B cell (primary cell): Measurements from ENCODE around the gene MAPT. TPM values are rescaled to one million over a fixed set of nuclear protein-coding genes. Genes with fewer than 3 reads are reported as not detected.

Source experiments
- ATAC-seq: fragments of 200-7000 bp; cut with Tn5 transposase; one replicate; pipeline ENCODE4 v1.10.0; 2021; ENCODE audit warnings: low read depth, mild to moderate bottlenecking, moderate number of reproducible peaks, moderate library complexity
- CTCF ChIA-PET: fragments of 350-600 bp; sonication (Branson Sonifier 250); formaldehyde crosslinking; loops from one replicate; lab custom pipeline; 2021; ENCODE audit warnings: antibody characterized with exemption, inconsistent platforms; lab: Charles Lee
- POLR2A ChIA-PET: fragments of 350-600 bp; sonication (Branson Sonifier 250); formaldehyde crosslinking; loops from one replicate; lab custom pipeline; 2021; ENCODE audit warnings: antibody characterized with exemption; lab: Charles Lee
- DNase-seq: peaks from one replicate; pipeline ENCODE4 v3.0.0; 2013
- H2AFZ ChIP-seq: 2 replicates; pipeline ENCODE4 v1.6.1; 2012; ENCODE audit warnings: mild to moderate bottlenecking, low read depth, low read length; ENCODE audit not compliant: insufficient read depth, poor library complexity, severe bottlenecking
- H3K27ac ChIP-seq, 2 donors: 1 replicate in 1 of 2; 2 replicates in 1 of 2; pipeline ENCODE4 v1.5.1; 2012 to 2013; ENCODE audit warnings: low read length in 2 of 2, mild to moderate bottlenecking in 2 of 2, moderate library complexity in 1 of 2
- H3K27me3 ChIP-seq, 4 experiments: fragments of 200-600 bp in 1 of 4; sonication (generic) in 1 of 4; replicated peaks in 1 of 4; 1 replicate in 2 of 4; 2 replicates in 2 of 4; pipeline versions ENCODE4 v1.6.1 to v1.7.0; 2013 to 2016; ENCODE audit warnings: low read length in 3 of 4, mild to moderate bottlenecking in 2 of 4, mixed read lengths in 1 of 4, moderate library complexity in 1 of 4; ENCODE audit not compliant: insufficient read depth in 4 of 4, control insufficient read depth in 3 of 4; ENCODE audit errors: control extremely low read depth in 1 of 4
- H3K36me3 ChIP-seq, 2 experiments: replicated peaks in 1 of 2; 1 replicate in 1 of 2; 2 replicates in 1 of 2; pipeline versions ENCODE4 v1.6.1 to v1.7.1; 2013; ENCODE audit warnings: low read length in 1 of 2; ENCODE audit not compliant: insufficient read depth in 2 of 2, control insufficient read depth in 1 of 2; ENCODE audit errors: control extremely low read depth in 1 of 2, extremely low read depth in 1 of 2
- H3K4me1 ChIP-seq, 2 donors: fragments of 200-600 bp in 1 of 2; sonication (generic) in 1 of 2; 1 replicate in 1 of 2; 2 replicates in 1 of 2; pipeline versions ENCODE4 v1.5.1 to v1.6.1; 2013 to 2017; ENCODE audit warnings: low read length in 2 of 2; ENCODE audit not compliant: control insufficient read depth in 2 of 2, insufficient read depth in 2 of 2
- H3K4me2 ChIP-seq: replicated peaks from 2 replicates; pipeline ENCODE3; 2012; ENCODE audit warnings: mild to moderate bottlenecking, low read depth, low read length; ENCODE audit not compliant: poor library complexity, severe bottlenecking
- H3K4me3 ChIP-seq, 5 experiments: fragments of 200-600 bp in 1 of 5; sonication (generic) in 1 of 5; 1 replicate in 3 of 5; 2 replicates in 2 of 5; pipeline versions ENCODE4 v1.5.1 to v1.7.0; 2011 to 2016; ENCODE audit warnings: low read length in 4 of 5, mild to moderate bottlenecking in 4 of 5, low read depth in 2 of 5, control low read depth in 1 of 5, moderate library complexity in 1 of 5; ENCODE audit not compliant: insufficient read depth in 1 of 5; ENCODE audit errors: control extremely low read depth in 1 of 5, extremely low read depth in 1 of 5
- H3K79me2 ChIP-seq: fragments of 200-600 bp; sonication (generic); one replicate; pipeline ENCODE4 v1.6.0; 2016; ENCODE audit warnings: low read length; ENCODE audit not compliant: control insufficient read depth, insufficient read depth
- H3K9ac ChIP-seq: fragments of 200-600 bp; sonication (generic); 2 replicates; pipeline ENCODE4 v1.6.1; 2017; ENCODE audit warnings: mild to moderate bottlenecking, low read length, moderate library complexity
- H3K9me3 ChIP-seq, 3 donors: one replicate each; pipeline versions ENCODE4 v1.6.1 to v1.7.1; 2013; ENCODE audit warnings: low read length in 2 of 3; ENCODE audit not compliant: control insufficient read depth in 2 of 3, insufficient read depth in 1 of 3; ENCODE audit errors: control extremely low read depth in 1 of 3
- H4K20me1 ChIP-seq: 2 replicates; pipeline ENCODE4 v1.6.0; 2012; ENCODE audit warnings: mild to moderate bottlenecking, low read length; ENCODE audit not compliant: insufficient read depth, control insufficient read depth, poor library complexity, severe bottlenecking
- H3K27ac Mint-ChIP-seq: one replicate; pipeline ENCODE4 v1.8.0; 2021; ENCODE audit warnings: mixed read lengths
- H3K27me3 Mint-ChIP-seq: one replicate; pipeline ENCODE4 v1.8.0; 2021; ENCODE audit warnings: mixed read lengths
- H3K4me1 Mint-ChIP-seq: one replicate; pipeline ENCODE4 v1.8.0; 2021; ENCODE audit warnings: mixed read lengths
- H3K4me3 Mint-ChIP-seq: one replicate; pipeline ENCODE4 v1.8.0; 2021; ENCODE audit warnings: mixed read lengths
- H3K9me3 Mint-ChIP-seq: one replicate; pipeline ENCODE4 v1.8.0; 2022; ENCODE audit warnings: mixed read lengths; ENCODE audit not compliant: insufficient read depth
- EZH2 ChIP-seq: IDR thresholded peaks from 2 replicates; pipeline ENCODE4 v1.6.1; 2012; ENCODE audit warnings: borderline replicate concordance, low read depth, mild to moderate bottlenecking, moderate library complexity, low read length; ENCODE audit not compliant: insufficient read depth, poor library complexity, severe bottlenecking
- WGBS: methylation state at CpG from one replicate; pipeline ENCODE4 v1.1.5; 2013; ENCODE audit warnings: missing lambda C conversion rate; ENCODE audit not compliant: insufficient coverage; 5-methylcytosine and 5-hydroxymethylcytosine counted together
- intact Hi-C: fragments of 100-400 bp; cut with micrococcal nuclease; formaldehyde crosslinking; loops from one replicate; pipeline ENCODE4 v1.10.0; 2022
- polyA plus RNA-seq: library from polyadenylated mRNA; depleted of rRNA; stranded (reverse); fragments of >200 nt; gene quantifications from 2 replicates; pipeline ENCODE4 v1.2.3, GENCODE V29; 2012
- total RNA-seq, 2 donors: library from RNA; stranded (reverse); fragments of 120-200 nt in 1 of 2; gene quantifications; 1 replicate in 1 of 2; 2 replicates in 1 of 2; pipeline versions ENCODE4 v1.2.3 to v1.2.4, GENCODE V29; 2013 to 2022
- TF ChIP-seq, protein P1 (sequence below): fragments of 200-600 bp; IDR thresholded peaks from one replicate; pipeline ENCODE4 v1.8.0; 2022; ENCODE audit warnings: antibody characterized with exemption, mild to moderate bottlenecking

The MAPT gene
- total and polyA plus RNA-seq, 2 donors (not counting 1 experiment from before 2014, with no cell fraction given), result 0.13 to 0.20 TPM

DNA sequence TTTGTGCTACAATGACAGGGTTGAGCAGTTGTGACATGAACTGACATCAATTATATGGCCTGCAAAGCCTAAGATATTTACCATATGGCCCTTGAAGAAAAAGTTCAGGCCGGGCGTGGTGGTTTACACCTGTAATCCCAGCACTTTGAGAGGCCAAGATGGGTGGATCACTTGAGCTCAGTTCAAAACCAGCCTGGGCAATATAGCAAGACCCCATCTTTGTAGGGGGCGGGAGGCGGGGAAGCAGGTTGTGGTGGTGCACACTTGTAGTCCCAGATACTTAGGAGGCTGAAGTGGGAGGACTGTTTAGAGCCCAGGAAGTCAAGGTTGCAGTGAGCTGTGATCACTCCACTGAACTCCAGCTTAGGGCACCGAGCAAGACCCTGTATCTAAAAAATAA, 153.0 kb downstream of the MAPT start:
- WGBS, result 100% methylated on average over 4 of the region's 5 CpGs
- Mint-ChIP-seq H3K27ac (no peak overlapping the region), H3K27me3 (no peaks in the 10 kb centered on the region), H3K4me1 (peaks cover 7% of the 10 kb centered on the region), H3K9me3 (no peaks in the 10 kb centered on the region), H3K4me3 (no peak overlapping the region)
- POLR2A ChIA-PET, result interaction anchor here (0.6 to 0.7 kb wide), 2 partner anchors 21 to 990 kb away, joined by 3 to 5 read pairs; no protein-coding TSS in a partner anchor
- ATAC-seq, result no peak
- H3K4me2 ChIP-seq, result no peak overlapping the region
- CTCF ChIA-PET, result interaction anchor here (1.6 to 5.9 kb wide), 3 partner anchors 13 to 165 kb away, joined by 3 to 126 read pairs (median 5); no protein-coding TSS in a partner anchor
- no peak overlapping the region for H3K9ac ChIP-seq
- H3K4me1 ChIP-seq, result no peaks in the 10 kb centered on the region
- H3K27ac ChIP-seq, result no peak overlapping the region
- no peak for DNase-seq
- H2AFZ ChIP-seq, result no peak overlapping the region
- H3K36me3 ChIP-seq, result peaks cover 7 to 80% of the 10 kb centered on the region in 2 experiments
- no peak overlapping the region for H3K4me3 ChIP-seq
- no peaks in the 10 kb centered on the region for H3K27me3 ChIP-seq
- H3K79me2 ChIP-seq, result peaks cover 16% of the 10 kb centered on the region
- intact Hi-C loops, result no loop called here
- TF ChIP-seq EZH2, result no peak
- TF ChIP-seq, protein P1, sequence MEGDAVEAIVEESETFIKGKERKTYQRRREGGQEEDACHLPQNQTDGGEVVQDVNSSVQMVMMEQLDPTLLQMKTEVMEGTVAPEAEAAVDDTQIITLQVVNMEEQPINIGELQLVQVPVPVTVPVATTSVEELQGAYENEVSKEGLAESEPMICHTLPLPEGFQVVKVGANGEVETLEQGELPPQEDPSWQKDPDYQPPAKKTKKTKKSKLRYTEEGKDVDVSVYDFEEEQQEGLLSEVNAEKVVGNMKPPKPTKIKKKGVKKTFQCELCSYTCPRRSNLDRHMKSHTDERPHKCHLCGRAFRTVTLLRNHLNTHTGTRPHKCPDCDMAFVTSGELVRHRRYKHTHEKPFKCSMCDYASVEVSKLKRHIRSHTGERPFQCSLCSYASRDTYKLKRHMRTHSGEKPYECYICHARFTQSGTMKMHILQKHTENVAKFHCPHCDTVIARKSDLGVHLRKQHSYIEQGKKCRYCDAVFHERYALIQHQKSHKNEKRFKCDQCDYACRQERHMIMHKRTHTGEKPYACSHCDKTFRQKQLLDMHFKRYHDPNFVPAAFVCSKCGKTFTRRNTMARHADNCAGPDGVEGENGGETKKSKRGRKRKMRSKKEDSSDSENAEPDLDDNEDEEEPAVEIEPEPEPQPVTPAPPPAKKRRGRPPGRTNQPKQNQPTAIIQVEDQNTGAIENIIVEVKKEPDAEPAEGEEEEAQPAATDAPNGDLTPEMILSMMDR, result no peak
- no peaks in the 10 kb centered on the region for H3K9me3 ChIP-seq
- peaks cover 19% of the 10 kb centered on the region for H4K20me1 ChIP-seq

- Histone ChIP-seq H3K27me3 (no peaks in the 10 kb centered on the region), H3K36me3 (peaks cover 6 to 75% of the 10 kb centered on the region in 2 experiments), H2AFZ (no peak overlapping the region), H3K9ac (no peak overlapping the region), H3K4me2 (no peak overlapping the region), H4K20me1 (peaks cover 16% of the 10 kb centered on the region), H3K79me2 (peaks cover 16% of the 10 kb centered on the region), H3K27ac (no peak overlapping the region), H3K9me3 (no peaks in the 10 kb centered on the region), H3K4me1 (no peaks in the 10 kb centered on the region), H3K4me3 (no peak overlapping the region)
- Mint-ChIP-seq H3K9me3 (no peaks in the 10 kb centered on the region), H3K27ac (no peak overlapping the region), H3K27me3 (no peaks in the 10 kb centered on the region), H3K4me1 (peaks cover 7% of the 10 kb centered on the region), H3K4me3 (no peak overlapping the region)
- 100% methylated on average over 3 of the region's 8 CpGs for WGBS
- ChIA-PET POLR2A (interaction anchor here (0.6 kb wide), 1 partner anchor 990 kb away, joined by 3 read pairs; no protein-coding TSS in a partner anchor), CTCF (interaction anchor here (0.6 to 5.9 kb wide), 5 partner anchors 10 to 164 kb away, joined by 3 to 126 read pairs (median 5); no protein-coding TSS in a partner anchor)
- intact Hi-C loops, result no loop called here
- no peak for TF ChIP-seq EZH2
- TF ChIP-seq, protein P1, result no peak
- ATAC-seq (no peak), DNase-seq (no peak)
These were observed 153.5 kb downstream of the MAPT start for GRCh38 chr17:46047856-46048255.
